ENCODE data around the gene MMP19.

The MMP19 gene

DNA sequence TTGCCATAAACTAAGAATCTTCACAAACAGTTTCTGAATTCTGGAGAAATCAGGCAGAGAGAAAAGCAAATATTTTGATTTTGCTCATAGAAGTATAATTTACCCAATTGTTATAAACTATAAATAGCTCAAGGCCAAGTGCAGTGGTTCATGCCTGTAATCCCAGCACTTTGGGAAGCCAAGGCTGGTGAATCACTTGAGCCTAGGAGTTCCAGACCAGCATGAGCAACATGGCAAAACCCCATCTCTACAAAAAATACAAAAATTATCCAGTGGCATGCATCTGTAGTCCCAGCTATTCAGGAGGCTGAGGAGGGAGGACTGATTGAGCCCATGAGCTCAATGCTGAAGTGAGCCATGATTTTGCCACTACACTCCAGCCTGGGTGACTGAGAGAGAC lies 19.6 kb upstream of the MMP19 start:
- TF ChIP-seq, protein P1, sequence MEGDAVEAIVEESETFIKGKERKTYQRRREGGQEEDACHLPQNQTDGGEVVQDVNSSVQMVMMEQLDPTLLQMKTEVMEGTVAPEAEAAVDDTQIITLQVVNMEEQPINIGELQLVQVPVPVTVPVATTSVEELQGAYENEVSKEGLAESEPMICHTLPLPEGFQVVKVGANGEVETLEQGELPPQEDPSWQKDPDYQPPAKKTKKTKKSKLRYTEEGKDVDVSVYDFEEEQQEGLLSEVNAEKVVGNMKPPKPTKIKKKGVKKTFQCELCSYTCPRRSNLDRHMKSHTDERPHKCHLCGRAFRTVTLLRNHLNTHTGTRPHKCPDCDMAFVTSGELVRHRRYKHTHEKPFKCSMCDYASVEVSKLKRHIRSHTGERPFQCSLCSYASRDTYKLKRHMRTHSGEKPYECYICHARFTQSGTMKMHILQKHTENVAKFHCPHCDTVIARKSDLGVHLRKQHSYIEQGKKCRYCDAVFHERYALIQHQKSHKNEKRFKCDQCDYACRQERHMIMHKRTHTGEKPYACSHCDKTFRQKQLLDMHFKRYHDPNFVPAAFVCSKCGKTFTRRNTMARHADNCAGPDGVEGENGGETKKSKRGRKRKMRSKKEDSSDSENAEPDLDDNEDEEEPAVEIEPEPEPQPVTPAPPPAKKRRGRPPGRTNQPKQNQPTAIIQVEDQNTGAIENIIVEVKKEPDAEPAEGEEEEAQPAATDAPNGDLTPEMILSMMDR (IDR thresholded peaks at IDR 0.05): no peak

DNA sequence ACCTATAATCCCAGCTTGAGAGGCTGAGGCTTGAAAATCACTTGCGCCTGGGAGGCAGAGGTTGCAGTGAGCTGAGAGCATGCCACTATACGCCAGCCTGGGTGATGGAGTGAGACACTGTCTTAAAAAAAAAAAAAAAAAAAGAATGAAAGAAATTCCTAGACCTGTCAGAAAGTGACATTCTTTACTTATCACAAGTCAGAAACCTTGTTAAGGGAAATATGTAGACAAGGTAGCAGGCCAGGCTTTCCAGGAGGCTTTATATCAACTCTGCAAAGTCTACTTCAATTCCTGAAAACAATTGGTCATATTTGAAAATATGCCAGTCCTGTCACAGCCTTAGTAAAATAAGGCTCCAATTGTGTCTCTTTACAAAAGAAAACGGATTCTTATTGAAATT lies 19.1 kb upstream of the MMP19 start:
- TF ChIP-seq, protein P1 (IDR thresholded peaks at IDR 0.05): no peak

DNA sequence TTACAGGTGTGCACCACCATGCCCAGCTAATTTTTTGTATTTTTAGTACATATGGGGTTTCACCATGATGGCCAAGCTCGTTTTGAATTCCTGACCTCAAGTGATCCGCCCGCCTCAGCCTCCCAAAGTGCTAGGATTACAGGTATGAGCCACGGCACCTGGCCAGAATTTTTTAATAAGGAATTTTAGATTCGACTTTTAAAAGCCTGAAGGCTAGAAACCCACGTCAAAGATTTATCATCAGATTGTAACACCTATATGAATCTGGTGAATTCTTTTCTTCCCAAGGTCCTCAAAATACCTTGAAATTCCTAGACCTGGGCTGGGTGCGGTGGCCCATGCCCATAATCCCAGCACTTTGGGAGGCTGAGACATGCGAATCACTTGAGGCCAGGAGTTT lies 18.7 kb upstream of the MMP19 start:
- TF ChIP-seq, protein P1 (IDR thresholded peaks at IDR 0.05): no peak

DNA sequence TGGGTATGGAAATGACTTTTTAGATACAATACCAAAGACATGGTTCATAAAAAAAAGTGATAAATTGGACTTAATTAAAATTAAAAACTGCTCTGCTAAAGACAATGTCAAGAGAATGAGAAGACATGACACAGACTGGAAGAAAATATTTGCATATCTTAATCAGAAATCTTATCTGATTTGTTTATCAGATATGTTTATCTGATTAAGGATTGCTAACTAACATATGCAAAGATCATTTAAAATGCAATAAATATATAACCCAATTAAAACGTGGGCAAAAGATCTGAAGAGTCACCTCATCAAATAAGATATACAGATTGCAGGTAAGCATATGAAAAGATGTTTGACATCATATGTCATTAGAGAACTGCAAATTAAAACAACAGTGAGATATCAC lies 10.0 kb upstream of the MMP19 start:
- TF ChIP-seq, protein P1 (IDR thresholded peaks at IDR 0.05): no peak

DNA sequence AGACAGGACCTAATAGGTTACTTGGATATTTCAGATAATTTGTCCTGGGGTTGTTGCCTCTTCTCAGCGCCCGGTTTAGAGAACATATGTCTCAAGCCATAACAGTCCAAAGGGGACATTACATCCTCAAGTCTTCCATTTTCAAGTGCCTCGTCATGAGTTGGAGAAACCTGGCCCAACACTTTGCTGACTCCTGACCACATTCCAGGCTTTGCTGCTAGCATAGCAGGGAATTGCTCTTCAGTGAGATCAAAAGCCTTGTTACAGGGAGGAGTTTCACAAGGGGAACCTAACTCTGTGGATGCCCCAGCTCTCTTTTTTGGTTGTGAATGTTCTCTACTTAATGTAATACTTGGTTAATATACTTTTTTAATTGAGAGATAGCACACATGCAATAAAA lies 8.2 kb upstream of the MMP19 start:
- TF ChIP-seq, protein P1 (IDR thresholded peaks at IDR 0.05): no peak

DNA sequence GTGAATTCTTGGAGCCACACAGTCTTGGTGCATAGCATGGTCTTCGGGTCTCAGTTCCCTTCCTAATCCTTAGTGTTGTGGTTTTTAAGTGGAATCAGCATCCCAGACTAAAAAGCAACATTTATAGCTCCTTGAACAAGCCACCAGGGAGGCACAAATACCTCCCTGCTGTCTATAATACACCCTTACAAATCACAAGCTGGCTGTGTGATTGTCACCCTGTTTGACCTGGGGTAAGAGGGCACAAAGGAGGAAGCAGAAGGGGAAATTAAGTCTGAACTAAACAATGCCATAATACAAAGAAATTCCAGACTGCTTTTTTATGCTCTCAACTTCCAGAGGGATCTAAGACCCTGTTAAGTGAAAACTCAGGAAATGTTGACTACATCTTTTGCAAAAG lies 7.7 kb upstream of the MMP19 start:
- TF ChIP-seq, protein P1 (IDR thresholded peaks at IDR 0.05): no peak

DNA sequence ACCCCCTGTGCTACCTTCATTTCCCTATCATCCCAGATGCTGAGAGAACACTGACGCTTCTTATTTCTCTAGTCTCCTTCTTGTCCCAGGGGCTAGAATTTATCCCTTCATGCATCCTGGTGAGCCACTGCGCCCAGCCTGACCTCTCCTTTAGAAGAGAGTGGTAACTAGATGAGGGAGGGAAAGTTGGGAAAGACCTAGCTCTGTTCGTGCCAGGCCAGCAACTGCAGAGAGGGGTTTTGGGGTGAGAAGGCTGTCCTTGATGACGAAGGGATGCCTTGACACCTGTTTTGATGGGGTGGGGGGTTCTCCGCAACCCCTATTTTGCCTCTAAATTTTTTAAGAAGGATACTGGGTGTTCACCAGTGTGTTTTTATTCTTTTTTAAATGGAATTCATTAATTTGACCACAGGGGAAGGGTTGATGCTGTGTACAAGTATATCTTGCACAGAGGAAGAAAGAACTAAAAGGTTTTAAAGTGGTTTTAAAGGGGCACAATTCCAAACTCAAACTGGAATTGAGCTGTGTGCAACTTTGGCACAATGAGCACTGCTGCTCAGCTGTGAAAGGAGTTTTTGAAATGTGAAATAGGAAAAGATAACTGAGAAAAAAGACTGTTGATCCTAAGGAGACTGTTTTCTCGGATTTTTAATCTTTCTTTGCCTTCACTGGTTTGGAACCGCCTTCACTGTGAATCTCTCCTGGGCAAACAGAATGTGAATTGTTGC lies 7.0 kb upstream of the MMP19 start:
- TF ChIP-seq, protein P1 (IDR thresholded peaks at IDR 0.05): no peak

Data from LNCAP (cell line).